SU-DHL-6 (cell line): ENCODE results near the gene EIF3D.

Experiments
- EZH2phosphoT487 ChIP-seq: fragments of 200-600 bp; sonication (generic), shearing (Covaris generic); conservative IDR thresholded peaks from 2 replicates; pipeline ENCODE4 v1.6.1; 2018; ENCODE audit warnings: mild to moderate bottlenecking, antibody characterized with exemption, low read length, moderate library complexity, mixed read lengths
- TF ChIP-seq, protein P1 (sequence below): fragments of 200-600 bp; sonication (generic); IDR thresholded peaks from one replicate; pipeline ENCODE4 v1.5.1; 2017; ENCODE audit warnings: antibody characterized with exemption, mild to moderate bottlenecking, low read length, moderate library complexity; ENCODE audit not compliant: insufficient read depth, poor library complexity, severe bottlenecking

DNA sequence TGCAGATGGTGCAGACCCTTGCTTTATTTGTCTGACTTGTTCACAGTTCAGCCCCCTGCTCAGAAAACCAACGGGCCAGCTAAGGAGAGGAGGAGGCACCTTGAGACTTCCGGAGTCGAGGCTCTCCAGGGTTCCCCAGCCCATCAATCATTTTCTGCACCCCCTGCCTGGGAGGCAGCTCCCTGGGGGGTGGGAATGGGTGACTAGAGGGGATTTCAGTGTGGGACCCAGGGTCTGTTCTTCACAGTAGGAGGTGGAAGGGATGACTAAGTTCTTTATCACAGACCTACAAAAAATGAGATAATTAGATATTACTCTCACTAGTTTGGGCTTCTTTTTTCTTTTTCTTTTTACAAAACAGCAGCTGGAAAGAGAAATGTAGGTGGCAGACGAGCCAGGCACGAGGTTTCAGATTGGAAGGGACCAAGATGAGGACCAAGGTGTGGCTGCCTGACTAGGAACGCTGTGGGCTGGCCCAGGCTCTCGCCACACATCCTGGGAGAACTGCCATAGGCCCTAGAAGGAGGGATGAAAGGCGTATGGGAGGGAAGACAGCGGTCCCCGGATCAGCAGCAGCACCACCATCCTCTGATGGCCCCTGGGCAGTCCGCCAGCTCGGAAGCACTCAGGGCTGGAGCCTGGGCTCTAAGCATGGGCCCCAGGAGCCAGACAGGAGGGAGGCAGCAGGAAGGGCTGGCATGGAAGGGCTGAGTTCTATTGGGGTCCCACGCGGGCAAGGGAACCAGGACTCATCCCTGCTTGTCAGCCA, 61.7 kb downstream of the EIF3D start:
- TF ChIP-seq, protein P1, sequence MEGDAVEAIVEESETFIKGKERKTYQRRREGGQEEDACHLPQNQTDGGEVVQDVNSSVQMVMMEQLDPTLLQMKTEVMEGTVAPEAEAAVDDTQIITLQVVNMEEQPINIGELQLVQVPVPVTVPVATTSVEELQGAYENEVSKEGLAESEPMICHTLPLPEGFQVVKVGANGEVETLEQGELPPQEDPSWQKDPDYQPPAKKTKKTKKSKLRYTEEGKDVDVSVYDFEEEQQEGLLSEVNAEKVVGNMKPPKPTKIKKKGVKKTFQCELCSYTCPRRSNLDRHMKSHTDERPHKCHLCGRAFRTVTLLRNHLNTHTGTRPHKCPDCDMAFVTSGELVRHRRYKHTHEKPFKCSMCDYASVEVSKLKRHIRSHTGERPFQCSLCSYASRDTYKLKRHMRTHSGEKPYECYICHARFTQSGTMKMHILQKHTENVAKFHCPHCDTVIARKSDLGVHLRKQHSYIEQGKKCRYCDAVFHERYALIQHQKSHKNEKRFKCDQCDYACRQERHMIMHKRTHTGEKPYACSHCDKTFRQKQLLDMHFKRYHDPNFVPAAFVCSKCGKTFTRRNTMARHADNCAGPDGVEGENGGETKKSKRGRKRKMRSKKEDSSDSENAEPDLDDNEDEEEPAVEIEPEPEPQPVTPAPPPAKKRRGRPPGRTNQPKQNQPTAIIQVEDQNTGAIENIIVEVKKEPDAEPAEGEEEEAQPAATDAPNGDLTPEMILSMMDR: no peak
- TF ChIP-seq EZH2phosphoT487: no peak
